ENCODE measurements around the gene LMNTD2.

The LMNTD2 gene

GRCh38 chr11:508956-509355 lies 51.6 kb downstream of the LMNTD2 start:
- DNase-seq (ENCODE audit: low spot score): no peak

GRCh38 chr11:507727-508515 lies 52.6 kb downstream of the LMNTD2 start:
- no peak for DNase-seq (ENCODE audit: low spot score)

GRCh38 chr11:506995-507726 lies 53.4 kb downstream of the LMNTD2 start, which contains the start of gene RNH1:
Gene RNH1 (minus strand): TSS chr11:507242. CDS start chr11:502162, 5,080 bp downstream.
- DNase-seq (ENCODE audit: low spot score): peak; percentile 91

DNA sequence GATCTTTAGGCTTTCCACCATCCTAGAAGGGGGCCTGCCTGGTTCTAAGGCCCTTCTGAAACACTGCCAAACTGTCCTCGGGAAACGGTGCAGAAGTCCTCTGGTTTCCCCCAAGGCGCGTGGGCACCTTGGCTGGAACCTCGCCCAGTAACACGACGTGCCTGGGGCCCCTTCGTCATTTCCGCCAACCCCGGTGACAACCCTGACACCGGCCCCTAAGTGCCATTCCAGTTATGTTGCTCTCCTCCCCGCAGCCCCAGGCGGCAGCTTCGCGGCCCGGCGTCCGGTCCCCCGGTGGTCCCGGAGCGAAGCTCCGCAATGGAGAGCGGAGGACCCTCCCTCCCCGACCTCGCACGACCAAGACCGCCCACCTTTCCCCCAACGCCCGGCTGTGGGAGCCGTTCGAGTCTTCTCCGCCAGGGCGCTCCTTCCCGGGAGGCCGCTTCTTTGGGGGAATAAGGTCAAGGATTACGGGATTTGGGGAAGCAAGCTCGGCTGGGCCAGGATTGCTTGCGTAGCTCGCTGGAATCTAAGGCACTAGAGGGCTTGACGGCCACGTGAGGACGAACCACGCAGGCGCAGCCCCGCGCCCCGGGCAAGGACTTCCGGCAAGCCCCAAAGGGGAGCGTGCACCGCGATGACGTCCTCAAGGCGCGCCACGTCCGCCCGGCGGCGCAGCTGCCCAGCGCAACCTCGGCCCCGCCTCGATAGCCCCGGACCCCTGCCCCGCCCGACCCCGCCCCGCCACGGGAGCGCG lies 54.1 kb downstream of the LMNTD2 start:
- DNase-seq (ENCODE audit: low spot score): peak; percentile 97

DNA sequence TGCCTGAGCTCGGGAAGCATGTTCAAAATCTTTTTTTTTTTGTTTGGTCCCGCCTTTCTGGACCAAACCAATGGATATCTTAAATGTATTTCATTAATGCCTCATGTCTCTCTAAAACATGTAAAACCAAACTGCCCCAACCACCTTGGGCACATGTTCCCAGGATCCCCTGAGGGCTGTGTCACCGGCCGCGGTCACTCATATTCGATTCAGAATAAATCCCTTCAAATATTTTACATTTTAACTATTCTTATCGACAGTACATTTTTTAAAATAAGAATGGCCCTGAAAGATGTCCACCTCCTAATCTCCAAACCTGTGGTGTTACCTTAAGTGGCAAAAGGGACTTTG lies 55.6 kb downstream of the LMNTD2 start:
- DNase-seq (ENCODE audit: low spot score): no peak
